GM12878 (cell line): ENCODE results near the gene HMGN3. TPM values are rescaled to one million over a fixed set of nuclear protein-coding genes. Genes with fewer than 3 reads are reported as not detected.
A peak's percentile ranks its signal among the peaks of the same experiment; 100 is the strongest.

Experiments used
- ATF7 ChIP-seq: fragments of 450-650 bp; IDR thresholded peaks from 2 replicates; pipeline ENCODE4 v1.6.1; 2016; ENCODE audit warnings: low read depth, mild to moderate bottlenecking
- CBX3 ChIP-seq: fragments of 200-600 bp; sonication (generic); IDR thresholded peaks from 2 replicates; pipeline ENCODE4 v1.6.1; 2016; ENCODE audit warnings: low read depth, borderline replicate concordance
- CREM ChIP-seq: IDR thresholded peaks from 2 replicates; pipeline ENCODE4 v1.6.1; 2014; ENCODE audit warnings: antibody characterized with exemption, low read depth
- EED ChIP-seq: sonication (generic); IDR thresholded peaks from 2 replicates; pipeline ENCODE4 v1.6.1; 2016; ENCODE audit warnings: antibody characterized with exemption, low read depth
- IKZF1 ChIP-seq: fragments of 450-650 bp; conservative IDR thresholded peaks from 2 replicates; pipeline ENCODE4 v1.6.1; 2017; ENCODE audit warnings: antibody characterized with exemption, mild to moderate bottlenecking
- JUND ChIP-seq: IDR thresholded peaks from 2 replicates; pipeline ENCODE4 v1.6.1; 2012; ENCODE audit warnings: low read depth, mild to moderate bottlenecking, low read length, improper control_type of control experiment, moderate library complexity
- NR2C2 ChIP-seq: IDR thresholded peaks from 2 replicates; pipeline ENCODE4 v1.6.1; 2011; ENCODE audit warnings: borderline replicate concordance, low read depth; ENCODE audit not compliant: control insufficient read depth, insufficient read length
- POU2F2 ChIP-seq: IDR thresholded peaks from 3 replicates; pipeline ENCODE4 v1.6.1; 2011; ENCODE audit warnings: low read depth, mild to moderate bottlenecking, low read length, borderline replicate concordance
- PRDM15 ChIP-seq: fragments of 450-650 bp; formaldehyde crosslinking; IDR thresholded peaks from 2 replicates; pipeline ENCODE4 v1.4.0; 2020; ENCODE audit warnings: mild to moderate bottlenecking, moderate library complexity
- RFX5 ChIP-seq: IDR thresholded peaks from 2 replicates; pipeline ENCODE4 v1.6.1; 2011; ENCODE audit warnings: low read depth, low read length, improper control_type of control experiment
- SIX5 ChIP-seq: IDR thresholded peaks from 2 replicates; pipeline ENCODE4 v1.6.1; 2011; ENCODE audit warnings: mild to moderate bottlenecking, low read depth, low read length, moderate library complexity; ENCODE audit not compliant: severe bottlenecking
- SMARCA5 ChIP-seq: fragments of 450-650 bp; IDR thresholded peaks from 2 replicates; pipeline ENCODE4 v1.6.1; 2017; ENCODE audit warnings: mild to moderate bottlenecking
- SMC3 ChIP-seq: IDR thresholded peaks from 2 replicates; pipeline ENCODE4 v1.6.1; 2011; ENCODE audit warnings: low read length, improper control_type of control experiment, borderline replicate concordance
- ZBTB33 ChIP-seq: fragments of 450-650 bp; IDR thresholded peaks from 2 replicates; pipeline ENCODE4 v1.6.1; 2017; ENCODE audit warnings: mild to moderate bottlenecking
- ZNF622 ChIP-seq: fragments of 450-650 bp; IDR thresholded peaks from 2 replicates; pipeline ENCODE4 v1.6.1; 2017; ENCODE audit warnings: mild to moderate bottlenecking, inconsistent platforms
- ZNF687 ChIP-seq: fragments of 450-650 bp; IDR thresholded peaks from 2 replicates; pipeline ENCODE4 v1.6.1; 2017; ENCODE audit warnings: mild to moderate bottlenecking, moderate library complexity
- polyA plus RNA-seq, 11 experiments: library from polyadenylated mRNA; depleted of rRNA in 4 of 11; unstranded in 6 of 11; stranded (reverse) in 5 of 11; fragments of >200 nt; fragmentation: Nextera tagmentation in 4 of 11; fragmentation: Illumina TruSeq in 1 of 11; extraction: Ambion mirVana in 4 of 11; extraction: Trizol in 1 of 11; gene quantifications; 1 replicate in 1 of 11; 2 replicates in 10 of 11; pipeline versions ENCODE4 v1.2.1 to v1.2.3, GENCODE V29; 2011 to 2016; ENCODE audit warnings: inconsistent platforms in 2 of 11, missing spikeins in 2 of 11, low read depth in 1 of 11
- total RNA-seq, 4 experiments: library from RNA; depleted of rRNA in 3 of 4; stranded (reverse); fragments of >200 nt in 3 of 4; fragmentation: Illumina TruSeq in 1 of 4; extraction: Trizol in 1 of 4; gene quantifications; 2 replicates each; pipeline versions ENCODE4 v1.2.1 to v1.2.3, GENCODE V29; 2013 to 2021
- TF ChIP-seq, protein P1 (sequence below): IDR thresholded peaks from 2 replicates; pipeline ENCODE4 v1.6.1; 2011; ENCODE audit warnings: low read depth, mild to moderate bottlenecking, low read length, moderate library complexity, borderline replicate concordance; ENCODE audit errors: extremely low read depth
- TF ChIP-seq, protein P2 (sequence below): IDR thresholded peaks from 2 replicates; pipeline ENCODE4 v1.6.1; 2011; ENCODE audit warnings: mild to moderate bottlenecking, low read depth, low read length, moderate library complexity; ENCODE audit not compliant: insufficient replicate concordance
- TF ChIP-seq, protein P3 (sequence below): IDR thresholded peaks from 2 replicates; pipeline ENCODE4 v1.6.1; 2012; ENCODE audit warnings: low read depth, low read length, improper control_type of control experiment

Gene HMGN3
- total and polyA plus RNA-seq, 10 of the 15 experiments (the other 5 are each of a cell fraction or from before 2014, with no cell fraction given), result 115 to 496 (median 262) TPM

GRCh38 chr6:79233611-79234149, 802 bp downstream of the HMGN3 start (continued):
- TF ChIP-seq ZNF687 (no peak), SMC3 (no peak), JUND (no peak), CREM (peak; percentile 13; the same call in 1 of the 2 replicates), CBX3 (no peak), ZNF622 (no peak), ZBTB33 (no peak), SMARCA5 (no peak), NR2C2 (no peak), POU2F2 (peak; percentile 11; the same call in 1 of the 3 replicates), SIX5 (no peak), IKZF1 (peak; percentile 61), PRDM15 (no peak), ATF7 (no peak), EED (peak; percentile 55; the same call in 1 of the 2 replicates), RFX5 (no peak)
- TF ChIP-seq, protein P1, sequence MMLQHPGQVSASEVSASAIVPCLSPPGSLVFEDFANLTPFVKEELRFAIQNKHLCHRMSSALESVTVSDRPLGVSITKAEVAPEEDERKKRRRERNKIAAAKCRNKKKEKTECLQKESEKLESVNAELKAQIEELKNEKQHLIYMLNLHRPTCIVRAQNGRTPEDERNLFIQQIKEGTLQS, result no peak
- TF ChIP-seq, protein P2, sequence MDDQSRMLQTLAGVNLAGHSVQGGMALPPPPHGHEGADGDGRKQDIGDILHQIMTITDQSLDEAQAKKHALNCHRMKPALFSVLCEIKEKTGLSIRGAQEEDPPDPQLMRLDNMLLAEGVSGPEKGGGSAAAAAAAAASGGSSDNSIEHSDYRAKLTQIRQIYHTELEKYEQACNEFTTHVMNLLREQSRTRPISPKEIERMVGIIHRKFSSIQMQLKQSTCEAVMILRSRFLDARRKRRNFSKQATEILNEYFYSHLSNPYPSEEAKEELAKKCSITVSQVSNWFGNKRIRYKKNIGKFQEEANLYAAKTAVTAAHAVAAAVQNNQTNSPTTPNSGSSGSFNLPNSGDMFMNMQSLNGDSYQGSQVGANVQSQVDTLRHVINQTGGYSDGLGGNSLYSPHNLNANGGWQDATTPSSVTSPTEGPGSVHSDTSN, result peak; percentile 94
- TF ChIP-seq, protein P3, sequence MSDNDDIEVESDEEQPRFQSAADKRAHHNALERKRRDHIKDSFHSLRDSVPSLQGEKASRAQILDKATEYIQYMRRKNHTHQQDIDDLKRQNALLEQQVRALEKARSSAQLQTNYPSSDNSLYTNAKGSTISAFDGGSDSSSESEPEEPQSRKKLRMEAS, result no peak
